ENCODE data around the gene GGCX. TPM values are rescaled to one million over a fixed set of nuclear protein-coding genes. Genes with fewer than 3 reads are reported as not detected.

The GGCX gene
- total and polyA plus RNA-seq, 2 experiments from 2014 or later, result 64.5 to 66.1 TPM

GRCh38 chr2:85596486-85597143, 35.3 kb upstream of the GGCX start:
- H3K4me2 ChIP-seq, result peak overlapping the region; percentile 80
- 67% methylated on average over 3 of the region's 3 CpGs for WGBS (ENCODE audit: low lambda C conversion rate, missing lambda C conversion rate)
- no peak for TF ChIP-seq EZH2 (IDR thresholded peaks at IDR 0.05; ENCODE audit: borderline replicate concordance)
- no peak for TF ChIP-seq EZH2phosphoT487 (IDR thresholded peaks at IDR 0.05; ENCODE audit: low read depth, severe bottlenecking, unreplicated experiment)
- TF ChIP-seq, protein P1, sequence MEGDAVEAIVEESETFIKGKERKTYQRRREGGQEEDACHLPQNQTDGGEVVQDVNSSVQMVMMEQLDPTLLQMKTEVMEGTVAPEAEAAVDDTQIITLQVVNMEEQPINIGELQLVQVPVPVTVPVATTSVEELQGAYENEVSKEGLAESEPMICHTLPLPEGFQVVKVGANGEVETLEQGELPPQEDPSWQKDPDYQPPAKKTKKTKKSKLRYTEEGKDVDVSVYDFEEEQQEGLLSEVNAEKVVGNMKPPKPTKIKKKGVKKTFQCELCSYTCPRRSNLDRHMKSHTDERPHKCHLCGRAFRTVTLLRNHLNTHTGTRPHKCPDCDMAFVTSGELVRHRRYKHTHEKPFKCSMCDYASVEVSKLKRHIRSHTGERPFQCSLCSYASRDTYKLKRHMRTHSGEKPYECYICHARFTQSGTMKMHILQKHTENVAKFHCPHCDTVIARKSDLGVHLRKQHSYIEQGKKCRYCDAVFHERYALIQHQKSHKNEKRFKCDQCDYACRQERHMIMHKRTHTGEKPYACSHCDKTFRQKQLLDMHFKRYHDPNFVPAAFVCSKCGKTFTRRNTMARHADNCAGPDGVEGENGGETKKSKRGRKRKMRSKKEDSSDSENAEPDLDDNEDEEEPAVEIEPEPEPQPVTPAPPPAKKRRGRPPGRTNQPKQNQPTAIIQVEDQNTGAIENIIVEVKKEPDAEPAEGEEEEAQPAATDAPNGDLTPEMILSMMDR (IDR thresholded peaks at IDR 0.05; ENCODE audit: poor library complexity), result no peak
- H3K27ac ChIP-seq, result peak overlapping the region; percentile 75
- H3K79me2 ChIP-seq, result peaks cover 26% of the 10 kb centered on the region
- H3K27me3 ChIP-seq, result no peaks in the 10 kb centered on the region
- no peaks in the 10 kb centered on the region for H3K36me3 ChIP-seq (replicated peaks; ENCODE audit: insufficient read depth, low read depth)
- H4K20me1 ChIP-seq (ENCODE audit: insufficient read depth, poor library complexity, severe bottlenecking), result peaks cover 5% of the 10 kb centered on the region
- no peaks in the 10 kb centered on the region for H3K9me2 ChIP-seq (replicated peaks; ENCODE audit: insufficient read depth)
- peaks cover 10% of the 10 kb centered on the region for H3K4me1 ChIP-seq (ENCODE audit: insufficient read depth)
- peak overlapping the region; percentile 42 for H3K4me3 ChIP-seq
- H2AFZ ChIP-seq, result no peak overlapping the region
- no peak for DNase-seq (ENCODE audit: low spot score)
- H3K9me3 ChIP-seq (ENCODE audit: low read depth), result no peaks in the 10 kb centered on the region

- Histone ChIP-seq H3K27ac (peak overlapping the region; percentile 75), H3K36me3 (replicated peaks; ENCODE audit: insufficient read depth, low read depth) (no peaks in the 10 kb centered on the region), H3K4me1 (ENCODE audit: insufficient read depth) (peaks cover 7% of the 10 kb centered on the region), H2AFZ (peak overlapping the region; percentile 42), H3K9me3 (ENCODE audit: low read depth) (no peaks in the 10 kb centered on the region), H3K9me2 (replicated peaks; ENCODE audit: insufficient read depth) (no peaks in the 10 kb centered on the region), H4K20me1 (ENCODE audit: insufficient read depth, poor library complexity, severe bottlenecking) (peaks cover 5% of the 10 kb centered on the region), H3K4me2 (peak overlapping the region; percentile 80), H3K27me3 (no peaks in the 10 kb centered on the region), H3K79me2 (peaks cover 22% of the 10 kb centered on the region), H3K4me3 (peak overlapping the region; percentile 42)
- TF ChIP-seq EZH2phosphoT487 (IDR thresholded peaks at IDR 0.05; ENCODE audit: low read depth, severe bottlenecking, unreplicated experiment), result no peak
- TF ChIP-seq EZH2 (IDR thresholded peaks at IDR 0.05; ENCODE audit: borderline replicate concordance), result no peak
- TF ChIP-seq, protein P1 (IDR thresholded peaks at IDR 0.05; ENCODE audit: poor library complexity), result no peak
- DNase-seq (ENCODE audit: low spot score), result peak; percentile 52
- 8% methylated on average over 10 of the region's 10 CpGs for WGBS (ENCODE audit: low lambda C conversion rate, missing lambda C conversion rate)
These were observed 34.7 kb upstream of the GGCX start for GRCh38 chr2:85596026-85596333.

DNA sequence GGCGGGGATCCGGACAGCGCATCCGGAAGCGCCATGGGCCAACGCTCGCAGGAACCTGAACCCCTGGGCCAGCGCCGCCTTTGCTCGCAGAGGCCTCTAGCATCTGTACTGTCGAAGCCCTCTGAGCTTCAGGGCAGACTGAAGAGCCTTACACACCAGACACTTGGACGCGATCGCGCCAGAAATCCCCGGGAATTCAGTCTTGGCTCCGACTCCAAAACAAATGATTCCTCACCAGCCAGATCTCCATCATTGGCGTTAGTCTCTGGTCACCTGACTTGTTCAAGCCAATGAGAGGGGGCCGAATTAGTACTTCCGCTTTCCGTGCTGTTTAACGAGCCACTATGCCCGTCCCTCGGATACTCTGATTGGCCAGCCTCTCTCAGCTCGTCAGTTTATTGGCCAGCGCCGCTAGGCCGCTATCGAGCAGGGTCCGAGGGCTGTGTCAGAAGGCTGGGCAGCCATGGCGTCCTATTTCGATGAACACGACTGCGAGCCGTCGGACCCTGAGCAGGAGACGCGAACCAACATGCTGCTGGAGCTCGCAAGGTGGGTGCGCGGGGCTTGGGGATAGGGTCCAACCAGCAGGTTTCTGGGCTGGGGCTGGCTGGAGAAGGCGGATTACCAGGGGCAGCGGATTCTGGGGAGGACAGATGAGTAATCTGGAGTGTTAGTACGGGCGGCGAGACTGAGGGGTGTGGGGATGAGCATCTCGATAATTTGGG, 34.2 kb upstream of the GGCX start, which contains the start of gene RNF181:
Gene RNF181, plus strand, starts transcription at position 445 of the 725 bp plus-strand sequence. Its CDS starts 19 bp downstream, at position 464.
- H3K27ac ChIP-seq, result peak within 1 kb of the TSS; percentile 90
- under 1% methylated on average over 46 of the region's 47 CpGs for WGBS (ENCODE audit: low lambda C conversion rate, missing lambda C conversion rate)

More for the DNA sequence above, 34.2 kb upstream of the GGCX start, which contains the start of gene RNF181:
- no peaks in the 10 kb centered on the region for H3K9me3 ChIP-seq (ENCODE audit: low read depth)
- no peaks in the 10 kb centered on the region for H3K27me3 ChIP-seq
- H3K36me3 ChIP-seq (replicated peaks; ENCODE audit: insufficient read depth, low read depth), result no peaks in the 10 kb centered on the region
- peak within 1 kb of the TSS; percentile 81 for H3K4me2 ChIP-seq
- H3K4me1 ChIP-seq (ENCODE audit: insufficient read depth), result peaks cover 7% of the 10 kb centered on the region
- H3K9me2 ChIP-seq (replicated peaks; ENCODE audit: insufficient read depth), result no peaks in the 10 kb centered on the region
- H4K20me1 ChIP-seq (ENCODE audit: insufficient read depth, poor library complexity, severe bottlenecking), result peaks cover 5% of the 10 kb centered on the region
- DNase-seq (ENCODE audit: low spot score), result peak; percentile 98
- H2AFZ ChIP-seq, result peak within 1 kb of the TSS; percentile 48
- H3K4me3 ChIP-seq, result peak within 1 kb of the TSS; percentile 42
- TF ChIP-seq EZH2phosphoT487 (IDR thresholded peaks at IDR 0.05; ENCODE audit: low read depth, severe bottlenecking, unreplicated experiment) (no peak), EZH2 (IDR thresholded peaks at IDR 0.05; ENCODE audit: borderline replicate concordance) (no peak)
- TF ChIP-seq, protein P1 (IDR thresholded peaks at IDR 0.05; ENCODE audit: poor library complexity), result no peak
- peaks cover 20% of the 10 kb centered on the region for H3K79me2 ChIP-seq

All from hepatocyte (in vitro differentiated cells).